NCI-H82 treated with DMSO at 0.1 percent for 48 hours (cell line): ENCODE measurements around the gene CLDN14.
"Not testable (repeated sequence)": the region's sequence is repeated elsewhere in the genome, so short reads cannot be mapped to it uniquely, and the experiment has no call there.

Experiments
- DNase-seq: peaks from one replicate; lab custom pipeline; 2025; ENCODE audit not compliant: unreplicated experiment; lab: John Stamatoyannopoulos, UW

Gene CLDN14

GRCh38 chr21:36502365-36502764 lies 22.4 kb upstream of the CLDN14 start:
- DNase-seq = no peak

GRCh38 chr21:36501589-36501892 lies 21.6 kb upstream of the CLDN14 start:
- DNase-seq = no peak

GRCh38 chr21:36499578-36500471 lies 19.9 kb upstream of the CLDN14 start:
- DNase-seq = no peak

- DNase-seq = no peak
Observed at GRCh38 chr21:36494557-36494956, 14.6 kb upstream of the CLDN14 start.

GRCh38 chr21:36491209-36491910 lies 11.4 kb upstream of the CLDN14 start:
- DNase-seq = no peak

GRCh38 chr21:36489776-36490165 lies 9.8 kb upstream of the CLDN14 start:
- DNase-seq = no peak

- DNase-seq = no peak
Observed at GRCh38 chr21:36489103-36489775, 9.3 kb upstream of the CLDN14 start.

- DNase-seq = no peak
Observed at GRCh38 chr21:36487641-36488307, 7.9 kb upstream of the CLDN14 start.

- DNase-seq = no peak
Observed at GRCh38 chr21:36486246-36486645, 6.3 kb upstream of the CLDN14 start.

- DNase-seq = no peak
Observed at GRCh38 chr21:36485476-36485875, 5.6 kb upstream of the CLDN14 start.

- DNase-seq = no peak
Observed at GRCh38 chr21:36483095-36483494, 3.2 kb upstream of the CLDN14 start.

GRCh38 chr21:36482673-36483072 lies 2.8 kb upstream of the CLDN14 start:
- DNase-seq = no peak

GRCh38 chr21:36482181-36482580 lies 2.3 kb upstream of the CLDN14 start:
- DNase-seq = no peak

- no peak for DNase-seq
Observed at GRCh38 chr21:36481639-36482038, 1.7 kb upstream of the CLDN14 start.

- DNase-seq = no peak
Observed at GRCh38 chr21:36480618-36481017, 696 bp upstream of the CLDN14 start.

- DNase-seq = no peak
Observed at GRCh38 chr21:36478941-36479340, 981 bp downstream of the CLDN14 start.

GRCh38 chr21:36478207-36478701 lies 1.7 kb downstream of the CLDN14 start:
- DNase-seq = no peak

GRCh38 chr21:36477559-36477958 lies 2.4 kb downstream of the CLDN14 start:
- DNase-seq = no peak

GRCh38 chr21:36477001-36477400 lies 2.9 kb downstream of the CLDN14 start:
- DNase-seq = no peak

GRCh38 chr21:36476541-36476940 lies 3.4 kb downstream of the CLDN14 start:
- DNase-seq = not testable (repeated sequence)

- DNase-seq = no peak
Observed at GRCh38 chr21:36474591-36474990, 5.3 kb downstream of the CLDN14 start.
